Astrocyte of the cerebellum (primary cell): ENCODE measurements around the gene RAB3IP.

Source experiments
- DNase-seq: peaks from one replicate; pipeline ENCODE4 v3.0.0-alpha.2; 2011; ENCODE audit warnings: low read depth
- H3K4me3 ChIP-seq: 2 replicates; pipeline ENCODE4 v1.5.1; 2011; ENCODE audit warnings: mild to moderate bottlenecking, low read depth, low read length, moderate library complexity
- in situ Hi-C: cut with HindIII; loops from 2 replicates; pipeline ENCODE4 v1.10.0; 2017; ENCODE audit warnings: low sequenced_read_pairs
- TF ChIP-seq, protein P1 (sequence below): IDR thresholded peaks from 2 replicates; pipeline ENCODE4 v1.5.1; 2012; ENCODE audit warnings: low read length, low read depth, moderate library complexity, mild to moderate bottlenecking; ENCODE audit errors: missing control alignments

RAB3IP gene

DNA sequence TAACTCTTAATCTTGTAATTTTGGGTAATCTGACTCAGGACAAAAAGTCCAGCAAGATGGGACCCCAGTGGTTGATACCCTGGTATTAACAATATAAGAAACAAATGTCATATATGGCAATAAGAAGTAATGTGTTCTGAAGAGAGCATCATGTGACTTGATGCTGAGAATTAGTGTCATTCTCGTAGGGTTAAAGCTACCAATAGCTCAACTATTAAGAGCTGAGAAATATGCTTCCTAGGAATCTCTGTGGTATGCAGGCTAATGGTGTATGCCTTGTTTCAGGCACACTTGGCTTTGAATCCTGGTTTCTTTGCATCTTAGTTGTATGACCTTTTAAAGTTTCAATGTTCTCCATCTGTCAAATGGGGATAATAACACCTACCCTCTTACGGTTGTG lies 95.5 kb downstream of the RAB3IP start:
- in situ Hi-C loops, result no loop called here
- TF ChIP-seq, protein P1, sequence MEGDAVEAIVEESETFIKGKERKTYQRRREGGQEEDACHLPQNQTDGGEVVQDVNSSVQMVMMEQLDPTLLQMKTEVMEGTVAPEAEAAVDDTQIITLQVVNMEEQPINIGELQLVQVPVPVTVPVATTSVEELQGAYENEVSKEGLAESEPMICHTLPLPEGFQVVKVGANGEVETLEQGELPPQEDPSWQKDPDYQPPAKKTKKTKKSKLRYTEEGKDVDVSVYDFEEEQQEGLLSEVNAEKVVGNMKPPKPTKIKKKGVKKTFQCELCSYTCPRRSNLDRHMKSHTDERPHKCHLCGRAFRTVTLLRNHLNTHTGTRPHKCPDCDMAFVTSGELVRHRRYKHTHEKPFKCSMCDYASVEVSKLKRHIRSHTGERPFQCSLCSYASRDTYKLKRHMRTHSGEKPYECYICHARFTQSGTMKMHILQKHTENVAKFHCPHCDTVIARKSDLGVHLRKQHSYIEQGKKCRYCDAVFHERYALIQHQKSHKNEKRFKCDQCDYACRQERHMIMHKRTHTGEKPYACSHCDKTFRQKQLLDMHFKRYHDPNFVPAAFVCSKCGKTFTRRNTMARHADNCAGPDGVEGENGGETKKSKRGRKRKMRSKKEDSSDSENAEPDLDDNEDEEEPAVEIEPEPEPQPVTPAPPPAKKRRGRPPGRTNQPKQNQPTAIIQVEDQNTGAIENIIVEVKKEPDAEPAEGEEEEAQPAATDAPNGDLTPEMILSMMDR, result no peak
- DNase-seq, result no peak

DNA sequence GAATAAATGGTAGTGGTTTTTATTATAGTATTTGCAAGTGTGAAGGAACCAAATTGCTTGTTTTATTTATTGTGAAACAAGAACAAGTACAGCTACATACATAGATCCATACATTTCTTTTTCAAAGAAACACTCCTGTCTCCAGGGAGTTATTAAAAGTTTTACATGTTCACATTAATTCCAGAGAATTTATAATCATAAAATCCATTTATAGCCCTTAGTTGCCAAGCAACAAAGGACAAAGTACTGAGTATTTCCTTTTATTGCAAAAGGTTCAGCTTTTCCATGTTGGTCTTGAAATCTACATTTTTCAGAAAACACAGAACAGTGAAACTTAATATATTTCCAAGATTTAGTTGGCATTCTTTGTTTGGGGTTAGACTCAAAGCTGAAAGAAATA lies 95.9 kb downstream of the RAB3IP start:
- no peak for DNase-seq
- H3K4me3 ChIP-seq, result no peak overlapping the region
- TF ChIP-seq, protein P1, result no peak
- in situ Hi-C loops, result no loop called here

More for the DNA sequence above, 95.5 kb downstream of the RAB3IP start:
- no peak overlapping the region for H3K4me3 ChIP-seq

DNA sequence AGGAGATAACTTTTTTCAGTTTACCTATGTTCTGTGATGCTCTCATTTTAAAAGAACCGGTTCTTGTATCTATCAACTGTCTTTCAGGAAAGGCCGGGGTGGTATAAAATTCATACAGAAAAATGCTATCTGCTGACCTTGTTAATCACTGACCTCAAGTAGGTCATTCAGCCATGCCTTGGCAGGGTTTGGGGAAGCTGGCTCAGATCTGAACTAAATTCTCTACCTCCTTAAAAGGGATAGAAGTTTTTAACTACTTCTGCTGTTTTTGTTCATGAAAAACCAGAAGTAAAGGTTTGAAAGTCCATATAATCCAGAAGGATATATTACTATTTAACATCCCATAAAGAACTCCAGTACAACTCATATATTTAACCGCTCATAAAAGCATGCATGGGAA lies 96.4 kb downstream of the RAB3IP start:
- in situ Hi-C loops, result no loop called here
- TF ChIP-seq, protein P1, result no peak
- no peak for DNase-seq

DNA sequence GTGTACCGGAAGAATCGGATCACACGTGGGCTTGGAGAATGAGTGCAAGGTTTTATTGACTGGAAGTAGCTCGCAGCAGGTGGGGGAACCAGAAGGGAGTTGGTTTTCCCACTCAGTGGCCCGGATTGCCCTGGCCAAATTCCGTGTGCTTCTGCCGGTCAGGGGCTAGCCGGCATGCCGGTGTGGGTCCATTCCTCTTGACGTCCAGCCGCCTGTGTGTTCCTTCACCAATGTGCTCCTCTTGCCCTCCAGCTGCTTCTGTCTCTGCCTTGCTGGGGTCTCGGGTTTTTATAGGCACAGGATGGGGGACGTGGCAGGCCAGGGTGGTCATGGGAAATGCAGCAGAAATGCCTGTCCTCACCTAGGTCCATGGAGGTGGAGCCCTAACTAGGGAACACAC lies 97.4 kb downstream of the RAB3IP start:
- TF ChIP-seq, protein P1, result no peak
- no peak overlapping the region for H3K4me3 ChIP-seq
- in situ Hi-C loops, result no loop called here
- no peak for DNase-seq

More for the DNA sequence above, 96.4 kb downstream of the RAB3IP start:
- H3K4me3 ChIP-seq, result no peak overlapping the region

DNA sequence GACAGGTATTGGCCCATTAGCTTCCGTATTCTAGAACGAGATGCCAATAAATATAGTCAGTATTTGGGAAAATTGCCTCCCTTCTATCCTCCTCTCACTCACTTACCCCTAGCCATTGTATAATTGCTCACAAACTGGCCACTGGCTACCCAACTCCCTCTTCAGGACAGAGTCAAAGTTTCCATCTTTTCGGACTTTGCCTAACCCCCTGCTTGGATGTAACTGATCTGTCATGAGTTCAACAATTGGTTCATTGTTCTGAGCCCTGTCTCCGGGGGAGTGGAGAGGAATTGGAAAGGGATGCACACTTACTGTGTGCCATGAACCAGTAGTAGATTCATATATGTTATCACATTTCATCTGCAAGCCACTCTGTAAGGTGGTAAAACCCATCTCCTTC lies 98.5 kb downstream of the RAB3IP start:
- no peak overlapping the region for H3K4me3 ChIP-seq
- TF ChIP-seq, protein P1, result no peak
- DNase-seq, result no peak
- in situ Hi-C loops, result no loop called here

DNA sequence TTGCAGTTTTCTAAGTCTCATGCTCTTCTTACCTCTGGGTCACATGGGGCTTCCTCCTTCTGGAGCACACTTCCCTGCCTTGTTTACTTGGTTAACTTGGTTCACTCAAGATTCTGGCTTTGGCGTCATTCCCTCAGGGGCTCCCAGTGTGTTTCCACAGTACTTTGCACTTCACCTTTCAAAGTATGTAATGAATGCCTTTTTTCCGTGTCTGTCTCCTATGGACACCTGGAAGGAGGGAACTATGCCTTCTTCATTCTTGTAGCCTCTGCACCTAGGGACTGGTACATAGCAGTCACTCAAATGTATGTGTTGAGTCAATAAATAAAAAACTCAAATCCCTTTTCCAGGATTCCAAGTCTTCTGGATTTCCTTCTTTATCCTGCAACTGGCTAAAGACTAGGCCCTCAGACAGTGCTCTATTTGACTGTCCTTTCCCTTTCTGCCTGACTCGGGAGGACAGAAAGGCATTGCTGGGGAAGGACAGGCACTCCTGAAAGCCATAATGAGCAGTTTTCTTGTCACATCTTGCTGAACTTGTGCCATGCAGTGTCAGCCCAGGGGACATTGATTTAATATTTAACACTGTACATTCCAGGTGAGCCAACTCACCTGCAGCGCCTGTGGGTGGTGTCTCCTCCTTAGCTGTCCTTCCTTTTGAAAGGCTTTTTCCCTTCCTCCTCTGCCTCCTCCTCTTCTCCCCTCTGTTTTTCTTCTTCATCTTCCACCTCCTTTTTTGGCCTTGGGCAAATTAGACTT lies 99.2 kb downstream of the RAB3IP start:
- no peak overlapping the region for H3K4me3 ChIP-seq
- in situ Hi-C loops, result no loop called here
- TF ChIP-seq, protein P1, result no peak
- DNase-seq, result no peak
